Measurements from ENCODE around the gene TNFAIP8.
A peak's percentile ranks its signal among the peaks of the same experiment; 100 is the strongest.

Gene TNFAIP8

GRCh38 chr5:119346394-119346793, 9.4 kb upstream of the TNFAIP8 start:
- DNase-seq (ENCODE audit: low read depth in 4 of 4, low spot score in 1 of 4): no peak

- no peak for DNase-seq (ENCODE audit: low read depth in 4 of 4, low spot score in 1 of 4)
These were observed 8.2 kb upstream of the TNFAIP8 start for GRCh38 chr5:119347574-119347973.

- no peak for DNase-seq (ENCODE audit: low read depth in 4 of 4, low spot score in 1 of 4)
These were observed 7.8 kb upstream of the TNFAIP8 start for GRCh38 chr5:119347991-119348390.

- DNase-seq (ENCODE audit: low read depth in 4 of 4, low spot score in 1 of 4): no peak
These were observed 2.6 kb upstream of the TNFAIP8 start for GRCh38 chr5:119353213-119353612.

- no peak for DNase-seq (ENCODE audit: low read depth in 4 of 4, low spot score in 1 of 4)
These were observed 2.0 kb upstream of the TNFAIP8 start for GRCh38 chr5:119353686-119354366.

GRCh38 chr5:119354537-119355243, 1.1 kb upstream of the TNFAIP8 start:
- DNase-seq (ENCODE audit: low read depth in 4 of 4, low spot score in 1 of 4): no peak

GRCh38 chr5:119355244-119355638, 578 bp upstream of the TNFAIP8 start:
- DNase-seq (ENCODE audit: low read depth in 4 of 4, low spot score in 1 of 4): peak in 2 of 4 experiments; percentile 36 to 50

GRCh38 chr5:119356612-119357188, 881 bp downstream of the TNFAIP8 start:
- no peak for DNase-seq (ENCODE audit: low read depth in 4 of 4, low spot score in 1 of 4)

GRCh38 chr5:119357270-119357669, 1.5 kb downstream of the TNFAIP8 start:
- no peak for DNase-seq (ENCODE audit: low read depth in 4 of 4, low spot score in 1 of 4)

GRCh38 chr5:119357808-119358529, 2.1 kb downstream of the TNFAIP8 start:
- no peak for DNase-seq (ENCODE audit: low read depth in 4 of 4, low spot score in 1 of 4)

DNA sequence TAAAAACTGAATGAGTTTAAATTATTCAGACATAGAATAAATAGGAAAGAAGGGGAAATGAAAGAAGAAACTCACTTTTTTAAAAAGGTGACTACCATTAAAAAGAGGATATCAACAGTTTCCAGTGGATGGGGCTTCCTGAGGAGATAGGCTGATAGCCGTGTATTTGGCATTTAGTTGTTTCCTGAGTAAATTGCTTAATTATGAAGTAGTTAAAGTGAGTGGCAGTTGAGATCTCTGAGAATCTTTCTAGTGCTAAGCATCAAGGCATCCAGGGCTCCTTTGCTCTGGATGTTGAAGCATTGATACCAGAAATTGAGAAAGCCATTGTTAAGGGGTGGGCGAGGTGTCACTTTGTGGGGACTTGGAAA, 2.7 kb downstream of the TNFAIP8 start:
- no peak for DNase-seq (ENCODE audit: low read depth in 4 of 4, low spot score in 1 of 4)

DNA sequence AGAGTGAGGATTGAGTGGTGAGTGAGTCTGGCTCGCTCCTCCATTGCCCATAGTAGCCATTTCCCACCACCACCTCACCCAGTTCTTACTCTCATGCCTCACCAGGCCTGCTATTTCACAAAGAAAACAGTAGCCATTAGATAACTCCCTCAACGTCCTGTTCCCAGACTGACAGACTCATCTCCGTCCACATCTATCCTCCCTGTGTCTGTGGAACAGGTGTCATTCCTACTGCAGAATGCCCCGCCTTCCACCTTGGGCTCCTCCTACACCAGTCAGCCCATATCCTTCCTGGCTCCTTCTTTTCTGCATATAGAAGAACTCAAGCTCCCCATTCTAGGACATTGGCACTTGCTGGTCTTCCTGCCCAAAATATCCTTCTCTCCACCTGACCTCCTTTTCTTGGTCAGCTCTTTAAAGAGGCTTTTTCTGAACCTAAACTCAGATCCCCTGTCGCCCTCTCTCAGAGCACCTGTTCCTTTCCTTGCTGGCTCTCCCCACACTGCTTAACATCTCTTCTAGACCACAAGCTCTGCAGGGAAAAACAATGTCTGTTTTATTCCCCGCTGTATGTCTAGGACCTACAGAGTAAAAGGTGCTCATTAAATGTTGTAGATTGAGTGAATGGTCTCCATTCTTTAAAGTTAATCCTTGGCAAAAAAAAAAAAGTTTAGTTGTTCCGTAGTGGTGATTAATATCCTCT, 3.2 kb downstream of the TNFAIP8 start:
- DNase-seq (ENCODE audit: low read depth in 4 of 4, low spot score in 1 of 4): no peak

GRCh38 chr5:119359737-119360413, 4.1 kb downstream of the TNFAIP8 start:
- DNase-seq (ENCODE audit: low read depth in 4 of 4, low spot score in 1 of 4): no peak

DNA sequence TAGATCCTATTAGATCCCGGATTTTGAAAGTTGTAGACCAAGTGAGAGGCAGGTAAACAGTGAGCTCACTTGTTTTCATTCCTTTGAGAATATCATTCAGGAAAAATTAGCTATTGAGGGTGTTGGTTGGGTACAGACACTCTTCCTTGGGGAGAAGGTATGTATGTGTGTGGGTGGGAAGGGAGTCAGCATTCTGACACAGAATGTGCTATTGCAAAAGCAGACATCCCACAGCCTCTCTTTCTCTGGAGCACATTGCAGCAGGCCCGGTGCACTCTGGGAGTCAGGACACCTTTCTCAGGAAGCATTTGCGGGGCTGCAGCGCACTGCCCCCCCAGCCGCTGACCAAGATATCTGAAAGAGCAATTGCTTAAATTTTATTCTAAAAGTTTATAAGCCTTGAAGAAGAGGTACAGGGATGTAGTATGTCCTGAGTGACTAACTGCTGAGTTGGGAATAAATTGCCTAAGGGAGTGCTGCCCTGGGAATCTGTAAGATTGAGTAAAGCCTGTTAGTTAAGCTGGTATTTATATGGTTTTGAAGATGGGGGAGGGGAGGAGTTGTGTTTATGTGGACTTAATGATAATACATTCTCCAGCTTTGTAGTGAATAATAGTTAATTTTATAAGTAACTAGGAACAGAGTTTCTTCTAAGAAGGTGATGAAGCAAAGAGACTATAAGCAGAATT, 5.2 kb downstream of the TNFAIP8 start:
- no peak for DNase-seq (ENCODE audit: low read depth in 4 of 4, low spot score in 1 of 4)

GRCh38 chr5:119361594-119362125, 5.8 kb downstream of the TNFAIP8 start:
- no peak for DNase-seq (ENCODE audit: low read depth in 4 of 4, low spot score in 1 of 4)

DNA sequence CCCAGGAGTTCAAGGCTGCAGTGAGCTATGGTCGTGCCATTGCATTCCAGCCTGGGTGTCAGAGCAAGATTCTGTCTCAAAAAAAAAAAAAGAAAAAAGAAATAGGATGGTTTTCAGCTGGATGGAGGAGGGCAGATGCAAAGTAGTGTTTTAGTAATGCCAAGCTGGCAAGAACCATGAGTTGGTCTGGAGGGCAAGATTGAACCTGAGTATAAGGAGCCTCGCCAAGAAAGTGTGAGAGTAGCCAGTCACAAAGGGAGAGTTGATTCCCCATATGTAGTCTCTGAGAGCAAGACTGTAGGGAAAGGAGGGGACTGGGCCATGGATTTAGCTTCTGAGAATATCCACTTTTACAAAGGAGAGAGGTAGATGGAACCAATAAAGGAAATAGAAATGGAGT, 6.9 kb downstream of the TNFAIP8 start:
- DNase-seq (ENCODE audit: low read depth in 4 of 4, low spot score in 1 of 4): no peak

DNA sequence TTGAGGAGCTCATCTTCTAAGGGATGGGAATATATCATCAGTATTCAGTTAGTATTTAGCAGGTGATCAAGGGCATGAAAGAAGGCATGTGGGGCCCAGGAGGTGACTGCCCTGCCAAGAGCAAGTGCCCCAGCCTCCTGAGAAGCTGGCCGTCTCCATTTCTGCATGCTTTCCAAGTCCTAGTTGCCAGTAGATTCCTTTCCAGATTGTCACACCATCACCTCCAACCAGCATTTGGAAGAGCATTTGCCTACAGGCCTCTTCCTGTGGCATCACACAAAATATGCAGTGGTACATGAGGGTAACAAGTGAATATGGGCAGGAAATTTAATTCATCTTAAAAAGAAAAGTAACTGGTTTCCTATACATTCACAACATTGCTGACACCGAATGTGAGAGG, 7.5 kb downstream of the TNFAIP8 start:
- no peak for DNase-seq (ENCODE audit: low read depth in 4 of 4, low spot score in 1 of 4)

DNA sequence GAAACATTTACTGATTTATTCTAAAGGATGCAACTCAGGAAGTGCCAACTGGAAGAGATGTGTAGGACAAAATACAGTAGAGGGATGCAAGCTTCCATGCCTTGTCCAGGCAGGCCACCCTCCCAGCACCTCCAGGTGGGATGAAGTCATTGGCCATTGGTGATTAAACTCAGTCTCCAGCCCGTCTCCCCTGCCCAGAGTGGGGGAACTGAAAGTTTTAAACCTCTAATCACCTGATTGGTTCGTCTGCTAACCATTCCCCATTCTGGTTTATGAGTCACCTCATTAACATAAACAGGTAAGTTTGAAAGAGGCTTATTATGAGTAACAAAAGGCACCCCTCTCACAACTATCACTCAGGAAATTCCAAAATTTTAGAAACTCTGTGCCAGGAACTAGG, 8.1 kb downstream of the TNFAIP8 start:
- DNase-seq (ENCODE audit: low read depth in 4 of 4, low spot score in 1 of 4): no peak

GRCh38 chr5:119365847-119366539, 10.2 kb downstream of the TNFAIP8 start:
- no peak for DNase-seq (ENCODE audit: low read depth in 4 of 4, low spot score in 1 of 4)

Measured in stimulated activated CD4-positive, alpha-beta T cell treated with anti-CD3 and anti-CD28 coated beads, Interleukin-1b, Interleukin-23, amount 100 ng/mL, for 24 hours (primary cell).